ENCODE results near the gene DDX41. TPM values are rescaled to one million over a fixed set of nuclear protein-coding genes. Genes with fewer than 3 reads are reported as not detected.

The DDX41 gene
- total and polyA plus RNA-seq, 2 of the 13 experiments (the other 11 are each of a cell fraction or from before 2014, with no cell fraction given): 62.8 to 105 TPM

DNA sequence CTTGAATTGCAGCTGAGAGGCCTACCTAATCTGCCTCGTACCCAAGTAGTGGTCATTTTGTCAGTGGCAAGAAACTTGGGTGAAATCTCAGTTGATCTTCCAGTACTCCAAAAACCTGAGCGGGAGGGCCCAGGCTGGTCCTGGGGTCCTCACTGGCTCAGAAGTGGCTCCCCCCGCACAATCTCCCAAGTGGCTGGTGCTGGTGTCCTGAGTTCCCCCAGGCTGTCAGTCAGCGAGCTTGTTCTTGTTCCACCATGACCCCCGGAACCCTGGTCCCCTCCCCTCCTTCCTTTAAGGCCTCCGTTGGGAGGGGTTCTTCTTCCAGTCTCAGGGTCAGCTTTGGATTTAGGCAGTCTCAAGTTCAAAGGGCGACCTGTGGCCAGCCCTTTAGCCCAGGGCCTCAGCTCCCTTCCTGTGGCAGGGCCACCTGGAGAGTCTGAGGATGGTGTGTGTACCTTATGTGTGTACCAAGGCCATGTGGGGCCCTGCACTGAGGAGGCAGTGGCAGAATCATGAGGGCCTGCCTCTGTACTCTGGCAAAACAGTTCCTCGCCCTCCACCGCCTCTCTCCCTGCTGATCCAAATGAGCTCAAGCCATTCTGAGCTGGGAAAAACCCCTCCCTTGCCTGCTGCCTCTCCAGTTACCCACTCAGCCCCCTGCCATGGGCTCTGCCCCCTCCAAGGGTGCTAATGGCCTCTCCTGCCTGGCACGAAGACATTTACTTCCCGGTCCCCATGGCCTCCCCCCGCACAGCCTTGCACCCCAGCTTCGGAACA, 38.9 kb downstream of the DDX41 start (continued):
- TF ChIP-seq, protein P1, sequence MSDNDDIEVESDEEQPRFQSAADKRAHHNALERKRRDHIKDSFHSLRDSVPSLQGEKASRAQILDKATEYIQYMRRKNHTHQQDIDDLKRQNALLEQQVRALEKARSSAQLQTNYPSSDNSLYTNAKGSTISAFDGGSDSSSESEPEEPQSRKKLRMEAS (IDR thresholded peaks at IDR 0.05): peak; percentile 48
- TF ChIP-seq ZFY (CRISPR knock-in tag; IDR thresholded peaks at IDR 0.05) (peak; percentile 49; the same call in 1 of the 2 replicates), HMG20B (CRISPR knock-in tag; conservative IDR thresholded peaks at IDR 0.05) (no peak), ZNF296 (CRISPR knock-in tag; conservative IDR thresholded peaks at IDR 0.05) (no peak), NFKBIZ (CRISPR knock-in tag; IDR thresholded peaks at IDR 0.05) (no peak), ZFYVE20 (CRISPR knock-in tag; IDR thresholded peaks at IDR 0.05; ENCODE audit: borderline replicate concordance, low read depth) (no peak), ZNF709 (CRISPR knock-in tag; IDR thresholded peaks at IDR 0.05) (no peak), ZFX (CRISPR knock-in tag; IDR thresholded peaks at IDR 0.05; ENCODE audit: low read depth) (peak; percentile 59), ZNF563 (CRISPR knock-in tag; IDR thresholded peaks at IDR 0.05) (no peak), SATB2 (CRISPR knock-in tag; IDR thresholded peaks at IDR 0.05) (no peak), ZNF329 (CRISPR knock-in tag; IDR thresholded peaks at IDR 0.05; ENCODE audit: low read depth) (0 out of 2 replicates have a peak, but pooled peaks have one; percentile 3), NRL (CRISPR knock-in tag; IDR thresholded peaks at IDR 0.05; ENCODE audit: borderline replicate concordance) (0 out of 2 replicates have a peak, but pooled peaks have one; percentile 21), FOXA1 (IDR thresholded peaks at IDR 0.05) (no peak), FOXA1 (CRISPR knock-in tag; IDR thresholded peaks at IDR 0.05) (peak; percentile 50; the same call in 1 of the 2 replicates), HMG20A (CRISPR knock-in tag; IDR thresholded peaks at IDR 0.05; ENCODE audit: borderline replicate concordance) (no peak), SOX6 (IDR thresholded peaks at IDR 0.05) (no peak), SOX6 (CRISPR knock-in tag; IDR thresholded peaks at IDR 0.05) (0 out of 2 replicates have a peak, but pooled peaks have one; percentile 23), SSRP1 (CRISPR knock-in tag; IDR thresholded peaks at IDR 0.05) (0 out of 2 replicates have a peak, but pooled peaks have one; percentile 40)
- TF ChIP-seq, protein P2, sequence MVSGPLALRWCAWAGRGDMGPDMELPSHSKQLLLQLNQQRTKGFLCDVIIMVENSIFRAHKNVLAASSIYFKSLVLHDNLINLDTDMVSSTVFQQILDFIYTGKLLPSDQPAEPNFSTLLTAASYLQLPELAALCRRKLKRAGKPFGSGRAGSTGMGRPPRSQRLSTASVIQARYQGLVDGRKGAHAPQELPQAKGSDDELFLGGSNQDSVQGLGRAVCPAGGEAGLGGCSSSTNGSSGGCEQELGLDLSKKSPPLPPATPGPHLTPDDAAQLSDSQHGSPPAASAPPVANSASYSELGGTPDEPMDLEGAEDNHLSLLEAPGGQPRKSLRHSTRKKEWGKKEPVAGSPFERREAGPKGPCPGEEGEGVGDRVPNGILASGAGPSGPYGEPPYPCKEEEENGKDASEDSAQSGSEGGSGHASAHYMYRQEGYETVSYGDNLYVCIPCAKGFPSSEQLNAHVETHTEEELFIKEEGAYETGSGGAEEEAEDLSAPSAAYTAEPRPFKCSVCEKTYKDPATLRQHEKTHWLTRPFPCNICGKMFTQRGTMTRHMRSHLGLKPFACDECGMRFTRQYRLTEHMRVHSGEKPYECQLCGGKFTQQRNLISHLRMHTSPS (CRISPR knock-in tag; IDR thresholded peaks at IDR 0.05; ENCODE audit: low read depth): 0 out of 2 replicates have a peak, but pooled peaks have one; percentile 36
- TF ChIP-seq, protein P3, sequence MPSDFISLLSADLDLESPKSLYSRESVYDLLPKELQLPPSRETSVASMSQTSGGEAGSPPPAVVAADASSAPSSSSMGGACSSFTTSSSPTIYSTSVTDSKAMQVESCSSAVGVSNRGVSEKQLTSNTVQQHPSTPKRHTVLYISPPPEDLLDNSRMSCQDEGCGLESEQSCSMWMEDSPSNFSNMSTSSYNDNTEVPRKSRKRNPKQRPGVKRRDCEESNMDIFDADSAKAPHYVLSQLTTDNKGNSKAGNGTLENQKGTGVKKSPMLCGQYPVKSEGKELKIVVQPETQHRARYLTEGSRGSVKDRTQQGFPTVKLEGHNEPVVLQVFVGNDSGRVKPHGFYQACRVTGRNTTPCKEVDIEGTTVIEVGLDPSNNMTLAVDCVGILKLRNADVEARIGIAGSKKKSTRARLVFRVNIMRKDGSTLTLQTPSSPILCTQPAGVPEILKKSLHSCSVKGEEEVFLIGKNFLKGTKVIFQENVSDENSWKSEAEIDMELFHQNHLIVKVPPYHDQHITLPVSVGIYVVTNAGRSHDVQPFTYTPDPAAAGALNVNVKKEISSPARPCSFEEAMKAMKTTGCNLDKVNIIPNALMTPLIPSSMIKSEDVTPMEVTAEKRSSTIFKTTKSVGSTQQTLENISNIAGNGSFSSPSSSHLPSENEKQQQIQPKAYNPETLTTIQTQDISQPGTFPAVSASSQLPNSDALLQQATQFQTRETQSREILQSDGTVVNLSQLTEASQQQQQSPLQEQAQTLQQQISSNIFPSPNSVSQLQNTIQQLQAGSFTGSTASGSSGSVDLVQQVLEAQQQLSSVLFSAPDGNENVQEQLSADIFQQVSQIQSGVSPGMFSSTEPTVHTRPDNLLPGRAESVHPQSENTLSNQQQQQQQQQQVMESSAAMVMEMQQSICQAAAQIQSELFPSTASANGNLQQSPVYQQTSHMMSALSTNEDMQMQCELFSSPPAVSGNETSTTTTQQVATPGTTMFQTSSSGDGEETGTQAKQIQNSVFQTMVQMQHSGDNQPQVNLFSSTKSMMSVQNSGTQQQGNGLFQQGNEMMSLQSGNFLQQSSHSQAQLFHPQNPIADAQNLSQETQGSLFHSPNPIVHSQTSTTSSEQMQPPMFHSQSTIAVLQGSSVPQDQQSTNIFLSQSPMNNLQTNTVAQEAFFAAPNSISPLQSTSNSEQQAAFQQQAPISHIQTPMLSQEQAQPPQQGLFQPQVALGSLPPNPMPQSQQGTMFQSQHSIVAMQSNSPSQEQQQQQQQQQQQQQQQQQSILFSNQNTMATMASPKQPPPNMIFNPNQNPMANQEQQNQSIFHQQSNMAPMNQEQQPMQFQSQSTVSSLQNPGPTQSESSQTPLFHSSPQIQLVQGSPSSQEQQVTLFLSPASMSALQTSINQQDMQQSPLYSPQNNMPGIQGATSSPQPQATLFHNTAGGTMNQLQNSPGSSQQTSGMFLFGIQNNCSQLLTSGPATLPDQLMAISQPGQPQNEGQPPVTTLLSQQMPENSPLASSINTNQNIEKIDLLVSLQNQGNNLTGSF (CRISPR knock-in tag; IDR thresholded peaks at IDR 0.05): no peak

Data from HepG2 (cell line).